ENCODE measurements around the gene UBAC2. TPM values are rescaled to one million over a fixed set of nuclear protein-coding genes. Genes with fewer than 3 reads are reported as not detected.

The UBAC2 gene
- total RNA-seq (10 to 100 TPM; 47.4 to 54.6 (median 49.2) TPM), polyA plus RNA-seq (10 to 100 TPM; 31.8 to 73.9 (median 43.0) TPM)

GRCh38 chr13:99200432-99201167, at the start of gene UBAC2:
Gene UBAC2, plus strand, starts transcription at chr13:99200854. Its CDS starts 55 bp downstream, at chr13:99200909.
- 0% methylated on average over 76 of the region's 76 CpGs for WGBS, 2 donors
- Histone ChIP-seq H3K9me3 (no peaks in the 10 kb centered on the region), H3K4me3 (peak within 1 kb of the TSS; percentile 67 to 92 (median 88)), H3K27ac (peak within 1 kb of the TSS; percentile 90 to 97 (median 96)), H3K4me1 (peaks cover 0 to 34% (median 10%) of the 10 kb centered on the region in 4 donors), H3K27me3 (no peaks in the 10 kb centered on the region), H3K36me3 (no peaks in the 10 kb centered on the region)
- intact Hi-C loops (cut with DNase I): loop anchor here (5.0 kb wide), 4 partner anchors 107 to 623 kb away; partner anchors contain the start of genes GPR183, STK24 and TM9SF2
- TF ChIP-seq EP300 (IDR thresholded peaks at IDR 0.05) (no peak), POLR2A (IDR thresholded peaks at IDR 0.05) (peak; percentile 87 to 88), POLR2AphosphoS5 (IDR thresholded peaks at IDR 0.05) (peak; percentile 97 to 99 (median 98)), CTCF (IDR thresholded peaks at IDR 0.05) (peak in 2 of 4 experiments; percentile 6 to 15)
- DNase-seq: peak; percentile 97

- H3K36me3 ChIP-seq: no peaks in the 10 kb centered on the region
- 84 to 87% methylated on average over 4 of the region's 4 CpGs for WGBS, 2 donors
- H3K9me3 ChIP-seq: no peaks in the 10 kb centered on the region
- TF ChIP-seq POLR2A (IDR thresholded peaks at IDR 0.05) (no peak), POLR2AphosphoS5 (IDR thresholded peaks at IDR 0.05) (no peak), EP300 (IDR thresholded peaks at IDR 0.05) (no peak), CTCF (IDR thresholded peaks at IDR 0.05) (no peak)
- no peak for DNase-seq
- H3K27me3 ChIP-seq: no peaks in the 10 kb centered on the region
- H3K4me1 ChIP-seq: no peaks in the 10 kb centered on the region
- H3K4me3 ChIP-seq: no peak overlapping the region
- H3K27ac ChIP-seq: no peak overlapping the region
- intact Hi-C loops (cut with DNase I): no loop called here
These were observed 49.1 kb upstream of the UBAC2 start for GRCh38 chr13:99151516-99151915.

- 90 to 95% methylated on average over 1 of the region's 1 CpG for WGBS, 2 donors
- H3K36me3 ChIP-seq: no peaks in the 10 kb centered on the region
- H3K4me3 ChIP-seq: no peak overlapping the region
- no peak overlapping the region for H3K27ac ChIP-seq
- H3K27me3 ChIP-seq: no peaks in the 10 kb centered on the region
- H3K4me1 ChIP-seq: no peaks in the 10 kb centered on the region
- no peaks in the 10 kb centered on the region for H3K9me3 ChIP-seq
- intact Hi-C loops (cut with DNase I): no loop called here
- no peak for TF ChIP-seq EP300 (IDR thresholded peaks at IDR 0.05)
- TF ChIP-seq POLR2AphosphoS5 (IDR thresholded peaks at IDR 0.05): no peak
- TF ChIP-seq POLR2A (IDR thresholded peaks at IDR 0.05): no peak
- no peak for TF ChIP-seq CTCF (IDR thresholded peaks at IDR 0.05)
- no peak for DNase-seq
These were observed 47.4 kb upstream of the UBAC2 start for GRCh38 chr13:99153219-99153618.

GRCh38 chr13:99154064-99154463, 46.6 kb upstream of the UBAC2 start:
- TF ChIP-seq CTCF (IDR thresholded peaks at IDR 0.05) (no peak), POLR2A (IDR thresholded peaks at IDR 0.05) (no peak), EP300 (IDR thresholded peaks at IDR 0.05) (no peak), POLR2AphosphoS5 (IDR thresholded peaks at IDR 0.05) (no peak)
- WGBS, 2 donors: 61 to 92% methylated on average over 2 of the region's 2 CpGs

More at GRCh38 chr13:99154064-99154463, 46.6 kb upstream of the UBAC2 start:
- DNase-seq: no peak
- peaks cover 0 to 2% (median 0%) of the 10 kb centered on the region in 3 donors for H3K27me3 ChIP-seq
- H3K4me1 ChIP-seq: no peaks in the 10 kb centered on the region
- no peak overlapping the region for H3K27ac ChIP-seq
- no peaks in the 10 kb centered on the region for H3K9me3 ChIP-seq
- intact Hi-C loops (cut with DNase I): no loop called here
- H3K4me3 ChIP-seq: no peak overlapping the region
- H3K36me3 ChIP-seq: no peaks in the 10 kb centered on the region

All from sigmoid colon (tissue), 7 donors.